ENCODE results near the gene SIGLEC14. TPM values are rescaled to one million over a fixed set of nuclear protein-coding genes. Genes with fewer than 3 reads are reported as not detected.
"Not testable (repeated sequence)": the region's sequence is repeated elsewhere in the genome, so short reads cannot be mapped to it uniquely, and the experiment has no call there.

Gene SIGLEC14, protein sequence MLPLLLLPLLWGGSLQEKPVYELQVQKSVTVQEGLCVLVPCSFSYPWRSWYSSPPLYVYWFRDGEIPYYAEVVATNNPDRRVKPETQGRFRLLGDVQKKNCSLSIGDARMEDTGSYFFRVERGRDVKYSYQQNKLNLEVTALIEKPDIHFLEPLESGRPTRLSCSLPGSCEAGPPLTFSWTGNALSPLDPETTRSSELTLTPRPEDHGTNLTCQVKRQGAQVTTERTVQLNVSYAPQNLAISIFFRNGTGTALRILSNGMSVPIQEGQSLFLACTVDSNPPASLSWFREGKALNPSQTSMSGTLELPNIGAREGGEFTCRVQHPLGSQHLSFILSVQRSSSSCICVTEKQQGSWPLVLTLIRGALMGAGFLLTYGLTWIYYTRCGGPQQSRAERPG
- 1 to 10 TPM in 2 of 4 donors, under 1 TPM in 1, not detected in 1; 0.98 to 4.6 (median 3.4) TPM for total RNA-seq

DNA sequence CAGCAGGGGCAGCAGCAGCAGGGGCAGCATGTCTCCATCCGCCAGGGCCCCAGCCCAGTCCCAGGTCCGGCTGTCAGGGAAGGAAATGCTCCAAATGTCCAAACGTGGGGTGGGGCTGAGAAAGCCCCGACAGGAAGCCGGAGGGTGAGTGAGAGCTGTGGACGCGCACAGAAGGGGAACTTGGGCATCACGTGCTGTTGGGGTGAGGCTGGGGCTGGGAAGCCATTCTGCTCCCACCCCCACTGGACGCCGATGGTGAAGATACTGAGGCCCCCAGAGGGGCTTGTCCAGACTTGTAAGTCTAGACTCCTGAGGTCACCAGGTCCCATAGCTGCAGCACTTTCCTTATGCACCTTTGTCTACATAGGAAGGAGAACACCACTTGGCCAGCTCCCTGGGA lies at the start of gene SIGLEC14:
Gene SIGLEC14 (minus strand): TSS at position 96 of the 400 bp plus-strand sequence. CDS start 66 bp downstream, at position 30.
- TF ChIP-seq, protein P1, sequence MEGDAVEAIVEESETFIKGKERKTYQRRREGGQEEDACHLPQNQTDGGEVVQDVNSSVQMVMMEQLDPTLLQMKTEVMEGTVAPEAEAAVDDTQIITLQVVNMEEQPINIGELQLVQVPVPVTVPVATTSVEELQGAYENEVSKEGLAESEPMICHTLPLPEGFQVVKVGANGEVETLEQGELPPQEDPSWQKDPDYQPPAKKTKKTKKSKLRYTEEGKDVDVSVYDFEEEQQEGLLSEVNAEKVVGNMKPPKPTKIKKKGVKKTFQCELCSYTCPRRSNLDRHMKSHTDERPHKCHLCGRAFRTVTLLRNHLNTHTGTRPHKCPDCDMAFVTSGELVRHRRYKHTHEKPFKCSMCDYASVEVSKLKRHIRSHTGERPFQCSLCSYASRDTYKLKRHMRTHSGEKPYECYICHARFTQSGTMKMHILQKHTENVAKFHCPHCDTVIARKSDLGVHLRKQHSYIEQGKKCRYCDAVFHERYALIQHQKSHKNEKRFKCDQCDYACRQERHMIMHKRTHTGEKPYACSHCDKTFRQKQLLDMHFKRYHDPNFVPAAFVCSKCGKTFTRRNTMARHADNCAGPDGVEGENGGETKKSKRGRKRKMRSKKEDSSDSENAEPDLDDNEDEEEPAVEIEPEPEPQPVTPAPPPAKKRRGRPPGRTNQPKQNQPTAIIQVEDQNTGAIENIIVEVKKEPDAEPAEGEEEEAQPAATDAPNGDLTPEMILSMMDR (IDR thresholded peaks at IDR 0.05; ENCODE audit: low read depth), result not testable (repeated sequence)

DNA sequence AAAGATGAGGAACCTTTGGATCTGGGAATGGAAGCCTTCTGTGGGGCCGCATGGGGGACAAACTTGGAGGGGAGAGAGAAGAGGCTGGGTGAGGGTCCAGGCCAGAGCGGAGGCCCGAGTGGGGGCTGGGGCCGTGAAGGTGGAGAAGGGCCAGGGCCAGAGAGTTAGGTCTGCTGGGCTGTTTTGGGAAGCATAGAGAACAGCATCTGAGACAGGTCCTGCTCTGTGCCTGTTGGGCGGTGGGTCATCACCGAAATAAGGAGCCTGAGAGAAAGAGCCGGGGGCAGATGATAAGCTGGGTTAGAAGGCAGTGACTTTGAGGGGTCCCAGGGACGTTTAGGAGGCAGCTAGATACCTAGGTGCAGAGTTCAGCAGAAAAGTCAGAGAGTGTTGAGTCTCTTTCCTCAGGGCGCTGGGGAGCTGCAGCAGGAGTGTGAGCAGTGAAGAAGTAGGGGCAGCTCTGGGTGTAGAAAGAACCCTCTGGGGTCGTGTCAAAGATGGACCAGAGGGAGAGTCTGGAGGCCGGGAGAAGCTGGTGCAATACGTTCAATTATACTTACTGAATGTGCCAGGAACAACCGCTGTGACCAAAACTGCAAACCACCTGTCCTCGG lies 49.2 kb upstream of the SIGLEC14 start:
- TF ChIP-seq, protein P1 (IDR thresholded peaks at IDR 0.05; ENCODE audit: low read depth), result no peak

DNA sequence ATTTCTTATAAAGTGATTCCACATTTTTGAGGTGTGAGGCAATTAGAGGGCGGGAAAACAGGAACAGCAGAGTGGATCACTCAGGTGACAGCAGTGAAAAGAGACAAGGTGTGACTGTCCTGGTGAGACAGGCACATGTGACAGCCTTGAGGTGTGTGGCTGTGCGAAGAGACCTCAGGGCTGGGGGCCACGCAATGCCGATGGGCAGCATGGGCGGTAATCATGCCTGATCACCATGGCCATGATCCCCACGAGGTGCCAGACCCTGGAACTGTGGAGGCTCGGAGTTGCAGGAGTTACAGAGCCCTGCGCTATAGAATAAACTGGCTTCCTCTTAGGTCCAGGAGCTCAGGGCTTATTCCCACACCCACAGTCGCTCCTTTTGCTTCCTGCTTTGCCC lies 48.5 kb upstream of the SIGLEC14 start:
- TF ChIP-seq, protein P1 (IDR thresholded peaks at IDR 0.05; ENCODE audit: low read depth), result no peak

DNA sequence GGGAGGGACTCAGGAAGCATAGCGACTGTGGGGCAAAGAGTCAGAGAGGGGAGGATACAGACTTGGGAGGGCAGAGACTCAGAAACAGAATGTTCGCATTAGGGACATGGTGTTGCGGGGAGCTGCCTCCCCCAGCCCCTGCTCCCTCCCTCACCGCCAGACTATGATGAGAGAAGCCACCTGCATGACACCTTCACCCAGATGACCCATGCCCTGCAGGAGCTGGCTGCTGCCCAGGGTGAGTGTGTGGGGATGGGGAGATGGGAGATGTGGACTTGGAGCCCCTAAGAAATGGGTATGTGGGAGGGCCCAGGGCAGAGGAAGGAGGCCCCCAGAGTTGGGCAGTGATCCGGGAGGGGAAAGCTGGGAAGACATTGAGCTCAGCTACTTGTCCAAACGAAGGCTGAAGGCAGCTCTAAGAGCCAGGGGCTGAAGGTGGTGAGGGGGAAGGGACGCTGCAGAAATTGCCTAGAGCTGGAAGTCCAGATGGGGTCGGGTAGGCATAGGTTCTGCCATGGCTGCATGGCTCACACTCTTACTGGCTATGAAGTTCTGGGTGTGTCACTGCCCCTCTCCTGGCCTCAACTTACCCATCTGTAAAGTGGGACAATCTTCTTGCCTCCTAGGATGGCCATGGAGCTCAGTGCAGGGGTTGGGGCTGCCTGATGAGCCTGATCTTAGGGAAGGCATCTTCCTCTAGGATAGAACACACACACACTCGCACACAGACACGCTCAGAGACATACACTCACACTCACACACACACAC lies 47.9 kb upstream of the SIGLEC14 start:
- TF ChIP-seq, protein P1 (IDR thresholded peaks at IDR 0.05; ENCODE audit: low read depth), result no peak

DNA sequence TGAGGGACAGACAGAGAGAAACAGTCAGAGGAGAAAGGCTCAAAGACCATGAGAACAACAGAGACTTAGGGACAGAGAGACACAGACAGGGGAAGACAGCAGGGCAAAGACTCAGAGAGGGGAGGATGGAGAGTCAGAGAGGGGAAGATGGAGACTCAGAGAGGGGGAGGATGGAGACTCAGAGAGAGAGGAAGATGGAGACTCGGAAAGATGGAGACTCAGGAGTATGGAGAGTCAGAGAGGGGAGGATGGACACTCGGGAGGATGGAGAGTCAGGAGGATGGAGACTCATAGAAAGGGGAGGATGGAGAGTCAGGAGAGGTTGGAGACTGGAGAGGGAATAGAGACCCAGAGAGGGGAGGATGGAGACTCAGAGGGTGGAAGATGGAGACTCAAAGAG lies 47.2 kb upstream of the SIGLEC14 start:
- TF ChIP-seq, protein P1 (IDR thresholded peaks at IDR 0.05; ENCODE audit: low read depth), result no peak

DNA sequence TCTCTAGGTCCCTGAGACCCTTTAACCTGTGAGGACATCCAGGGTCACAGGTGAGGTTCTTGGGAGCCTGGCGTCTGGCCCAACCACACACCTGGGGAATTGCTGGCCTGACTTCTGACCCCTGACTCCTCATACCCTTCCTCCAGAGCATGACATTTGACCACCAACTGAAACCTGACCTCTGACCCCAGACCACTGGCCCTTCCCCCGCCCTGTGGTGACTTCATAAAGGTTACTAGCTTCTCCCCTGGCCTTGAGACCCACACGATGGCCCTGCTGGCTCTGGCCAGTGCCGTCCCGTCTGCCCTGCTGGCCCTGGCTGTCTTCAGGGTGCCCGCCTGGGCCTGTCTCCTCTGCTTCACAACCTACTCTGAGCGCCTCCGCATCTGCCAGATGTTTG lies 46.6 kb upstream of the SIGLEC14 start, which contains the start of gene SPACA6:
Gene SPACA6 (plus strand): TSS at position 71 of the 400 bp plus-strand sequence. CDS start 197 bp downstream, at position 268.
- TF ChIP-seq, protein P1 (IDR thresholded peaks at IDR 0.05; ENCODE audit: low read depth), result no peak

All from subcutaneous adipose tissue (tissue), 4 donors.